Stimulated activated effector memory CD8-positive, alpha-beta T cell treated with anti-CD3 and anti-CD28 coated beads, Interleukin-12 subunit alpha, Interleukin-12 subunit beta, amount 100 ng/mL, for 72 hours (primary cell): ENCODE measurements around the gene INSM2.

Source experiments
- ATAC-seq: fragments of 150-1000 bp; cut with Tn5 transposase; 2 replicates; pipeline ENCODE4 v1.10.0; 2021
- DNase-seq, 2 donors: peaks; one replicate each; pipeline ENCODE4 v3.0.0; 2021 to 2022; ENCODE audit warnings: low spot score in 2 of 2
- H3K27ac Mint-ChIP-seq: one replicate; pipeline ENCODE4 v1.8.0; 2022; ENCODE audit warnings: mild to moderate bottlenecking, mixed read lengths
- H3K36me3 Mint-ChIP-seq: one replicate; pipeline ENCODE4 v1.8.0; 2022; ENCODE audit warnings: mild to moderate bottlenecking, mixed read lengths
- H3K4me1 Mint-ChIP-seq: one replicate; pipeline ENCODE4 v1.8.0; 2022; ENCODE audit warnings: mixed read lengths
- H3K4me3 Mint-ChIP-seq: one replicate; pipeline ENCODE4 v1.8.0; 2022; ENCODE audit warnings: mild to moderate bottlenecking, mixed read lengths
- H3K9me3 Mint-ChIP-seq: one replicate; pipeline ENCODE4 v1.8.0; 2022; ENCODE audit warnings: mixed read lengths

INSM2 gene, protein sequence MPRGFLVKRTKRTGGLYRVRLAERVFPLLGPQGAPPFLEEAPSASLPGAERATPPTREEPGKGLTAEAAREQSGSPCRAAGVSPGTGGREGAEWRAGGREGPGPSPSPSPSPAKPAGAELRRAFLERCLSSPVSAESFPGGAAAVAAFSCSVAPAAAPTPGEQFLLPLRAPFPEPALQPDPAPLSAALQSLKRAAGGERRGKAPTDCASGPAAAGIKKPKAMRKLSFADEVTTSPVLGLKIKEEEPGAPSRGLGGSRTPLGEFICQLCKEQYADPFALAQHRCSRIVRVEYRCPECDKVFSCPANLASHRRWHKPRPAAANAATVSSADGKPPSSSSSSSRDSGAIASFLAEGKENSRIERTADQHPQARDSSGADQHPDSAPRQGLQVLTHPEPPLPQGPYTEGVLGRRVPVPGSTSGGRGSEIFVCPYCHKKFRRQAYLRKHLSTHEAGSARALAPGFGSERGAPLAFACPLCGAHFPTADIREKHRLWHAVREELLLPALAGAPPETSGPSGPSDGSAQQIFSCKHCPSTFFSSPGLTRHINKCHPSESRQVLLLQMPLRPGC

GRCh38 chr14:35533357-35534207, at the start of gene INSM2:
Gene INSM2 (plus strand): TSS chr14:35534164. CDS start chr14:35534253, 89 bp downstream.
- peak; percentile 42 to 83 for DNase-seq
- Mint-ChIP-seq H3K9me3 (no peaks in the 10 kb centered on the region), H3K36me3 (peaks cover 11% of the 10 kb centered on the region), H3K27ac (no peak within 1 kb of the TSS), H3K4me3 (peak within 1 kb of the TSS; percentile 65), H3K4me1 (peaks cover 10% of the 10 kb centered on the region)
- ATAC-seq = peak; percentile 83

GRCh38 chr14:35492569-35493014, 41.4 kb upstream of the INSM2 start:
- Mint-ChIP-seq H3K4me3 (no peak overlapping the region), H3K9me3 (peaks cover 4% of the 10 kb centered on the region), H3K4me1 (no peaks in the 10 kb centered on the region), H3K27ac (no peak overlapping the region), H3K36me3 (no peaks in the 10 kb centered on the region)
- no peak for DNase-seq
- no peak for ATAC-seq

DNA sequence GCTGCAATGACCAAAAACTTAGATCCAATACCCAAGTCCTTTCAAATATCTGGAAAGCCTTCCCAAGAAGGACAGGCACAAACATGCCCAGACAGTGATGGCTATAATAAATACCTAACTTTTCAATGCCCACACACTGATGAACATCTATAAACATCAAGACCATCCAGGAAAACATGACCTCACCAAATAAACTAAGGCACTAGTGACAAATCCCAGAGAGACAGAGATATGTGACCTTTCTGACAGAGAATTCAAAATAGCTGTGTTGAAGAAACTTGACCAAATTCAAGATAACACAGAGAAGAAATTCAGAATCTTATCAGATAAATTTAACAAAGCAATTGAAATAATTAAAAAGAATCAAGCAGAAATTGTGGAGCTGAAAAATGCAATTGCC, 38.7 kb upstream of the INSM2 start:
- no peak for ATAC-seq
- Mint-ChIP-seq H3K4me1 (no peaks in the 10 kb centered on the region), H3K36me3 (no peaks in the 10 kb centered on the region), H3K4me3 (no peak overlapping the region), H3K9me3 (peaks cover 4% of the 10 kb centered on the region), H3K27ac (no peak overlapping the region)
- DNase-seq = no peak

DNA sequence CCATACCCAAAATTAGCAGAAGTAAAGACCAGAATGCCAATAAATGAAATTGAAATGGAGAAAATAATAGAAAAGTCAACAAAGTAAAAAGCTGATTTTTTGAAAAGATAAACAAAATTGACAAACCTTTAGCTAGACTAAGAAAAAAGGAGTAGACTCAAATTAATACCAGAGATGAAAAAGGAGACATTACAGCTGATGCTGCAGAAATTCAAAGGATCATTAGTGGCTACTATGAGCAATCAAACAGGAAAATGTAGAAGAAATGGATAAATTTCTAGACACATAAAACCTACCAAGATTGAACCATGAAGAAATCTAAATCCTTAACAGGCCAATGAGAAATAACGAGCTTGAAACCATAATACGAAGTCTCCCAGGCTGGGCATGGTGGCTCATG, 34.8 kb upstream of the INSM2 start:
- Mint-ChIP-seq H3K27ac (no peak overlapping the region), H3K36me3 (no peaks in the 10 kb centered on the region), H3K4me1 (no peaks in the 10 kb centered on the region), H3K4me3 (no peak overlapping the region), H3K9me3 (no peaks in the 10 kb centered on the region)
- ATAC-seq (no peak), DNase-seq (no peak)

DNA sequence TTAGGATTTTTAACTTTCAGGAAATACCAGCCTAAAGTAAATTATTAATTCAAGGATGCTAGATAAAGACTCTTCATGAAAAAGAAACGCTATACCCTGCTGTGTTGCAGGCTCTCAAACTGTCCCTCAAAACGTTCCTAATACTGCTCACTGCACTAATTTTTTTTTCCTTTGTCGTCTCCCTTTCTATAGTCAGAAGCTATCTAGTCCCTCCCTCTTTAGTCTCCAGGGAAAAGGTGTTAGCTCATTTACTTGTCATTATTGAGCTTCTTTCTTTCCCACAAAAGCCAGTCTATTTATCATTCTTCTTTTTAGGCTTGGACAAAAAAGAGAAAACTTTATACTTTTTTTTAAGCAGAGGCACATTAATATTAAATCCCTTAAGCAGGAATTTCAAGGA, 30.3 kb upstream of the INSM2 start:
- Mint-ChIP-seq H3K4me3 (no peak overlapping the region), H3K27ac (no peak overlapping the region)

DNA sequence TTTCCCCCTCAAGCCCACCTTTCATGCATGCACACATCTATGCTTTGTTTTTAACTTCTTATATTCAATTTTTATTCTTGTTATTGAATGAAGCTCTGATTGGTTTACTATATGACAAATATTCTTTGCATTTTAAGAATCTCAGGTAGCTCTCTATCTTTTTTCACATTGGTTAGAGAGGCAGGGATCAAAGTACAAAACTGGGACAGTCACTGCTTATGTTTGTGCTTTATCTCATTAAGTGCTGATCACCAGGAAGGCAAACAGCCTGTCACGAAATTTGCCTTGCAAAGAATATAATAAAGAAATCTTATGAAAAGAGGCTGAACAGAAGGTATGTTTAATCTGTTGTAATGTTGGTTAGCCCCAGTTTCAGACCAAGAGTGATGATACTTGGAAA, 29.7 kb upstream of the INSM2 start:
- ATAC-seq (no peak), DNase-seq (no peak)
- no peaks in the 10 kb centered on the region for H3K36me3 Mint-ChIP-seq
- no peaks in the 10 kb centered on the region for H3K9me3 Mint-ChIP-seq
- no peaks in the 10 kb centered on the region for H3K4me1 Mint-ChIP-seq
- no peak overlapping the region for H3K4me3 Mint-ChIP-seq
- no peak overlapping the region for H3K27ac Mint-ChIP-seq

More for the DNA sequence above, 30.3 kb upstream of the INSM2 start:
- DNase-seq (no peak), ATAC-seq (no peak)
- Mint-ChIP-seq H3K36me3 (no peaks in the 10 kb centered on the region), H3K9me3 (no peaks in the 10 kb centered on the region), H3K4me1 (no peaks in the 10 kb centered on the region)

GRCh38 chr14:35506461-35506860, 27.5 kb upstream of the INSM2 start:
- DNase-seq = no peak
- H3K9me3 Mint-ChIP-seq = no peaks in the 10 kb centered on the region

DNA sequence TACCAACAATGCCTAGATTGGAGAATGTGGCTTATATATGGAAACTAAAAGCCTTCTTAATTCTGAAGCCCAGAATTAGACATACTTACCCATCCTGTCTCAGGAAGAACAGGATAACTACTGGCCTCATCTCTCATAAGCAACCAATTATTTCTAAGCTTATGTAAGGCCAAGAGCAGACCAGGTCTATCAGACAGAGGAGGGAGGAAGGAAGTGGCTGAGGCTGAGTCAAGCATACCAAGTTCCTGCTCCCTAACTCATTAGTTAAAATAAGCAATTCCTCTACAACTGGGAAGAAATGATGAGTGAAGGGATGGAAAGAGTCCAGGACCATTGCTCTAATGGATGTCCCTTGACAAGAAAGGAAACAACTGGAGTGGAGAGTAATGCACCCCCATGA, 27.0 kb upstream of the INSM2 start:
- DNase-seq (no peak), ATAC-seq (no peak)
- Mint-ChIP-seq H3K9me3 (no peaks in the 10 kb centered on the region), H3K4me3 (no peak overlapping the region), H3K4me1 (no peaks in the 10 kb centered on the region), H3K27ac (no peak overlapping the region), H3K36me3 (no peaks in the 10 kb centered on the region)

More at GRCh38 chr14:35506461-35506860, 27.5 kb upstream of the INSM2 start:
- no peaks in the 10 kb centered on the region for H3K36me3 Mint-ChIP-seq
- no peak overlapping the region for H3K27ac Mint-ChIP-seq
- no peaks in the 10 kb centered on the region for H3K4me1 Mint-ChIP-seq
- ATAC-seq = no peak
- no peak overlapping the region for H3K4me3 Mint-ChIP-seq

- DNase-seq = no peak
- Mint-ChIP-seq H3K27ac (no peak overlapping the region), H3K36me3 (no peaks in the 10 kb centered on the region), H3K9me3 (no peaks in the 10 kb centered on the region), H3K4me3 (no peak overlapping the region), H3K4me1 (no peaks in the 10 kb centered on the region)
- ATAC-seq = no peak
Observed at GRCh38 chr14:35509846-35510245, 24.1 kb upstream of the INSM2 start.

DNA sequence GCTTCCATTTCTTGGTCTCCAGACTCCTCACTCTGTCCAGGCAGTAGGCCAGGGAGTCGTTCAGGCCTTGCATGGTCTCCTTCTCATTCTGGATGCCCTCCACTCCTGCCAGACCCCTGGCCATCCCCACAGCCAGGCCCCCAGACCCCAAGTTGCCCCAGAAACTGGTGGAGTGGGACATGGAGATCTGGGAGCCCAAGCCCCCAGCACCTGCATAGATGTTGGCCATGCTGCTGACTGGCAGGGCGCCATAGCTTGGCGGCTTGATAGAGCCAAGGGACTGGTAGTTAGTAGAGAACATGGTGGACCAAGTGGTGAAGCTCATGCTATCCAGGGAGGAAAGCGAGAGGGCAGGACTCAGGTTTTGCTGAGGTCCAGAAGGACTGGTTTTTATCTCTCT, 21.2 kb upstream of the INSM2 start:
- no peaks in the 10 kb centered on the region for H3K9me3 Mint-ChIP-seq

GRCh38 chr14:35515916-35516315, 18.0 kb upstream of the INSM2 start:
- no peaks in the 10 kb centered on the region for H3K4me1 Mint-ChIP-seq
- H3K9me3 Mint-ChIP-seq = no peaks in the 10 kb centered on the region
- no peak for ATAC-seq
- no peak for DNase-seq
- H3K27ac Mint-ChIP-seq = no peak overlapping the region
- H3K36me3 Mint-ChIP-seq = no peaks in the 10 kb centered on the region
- H3K4me3 Mint-ChIP-seq = no peak overlapping the region

More for the DNA sequence above, 21.2 kb upstream of the INSM2 start:
- ATAC-seq (no peak), DNase-seq (no peak)
- Mint-ChIP-seq H3K36me3 (no peaks in the 10 kb centered on the region), H3K4me3 (no peak overlapping the region), H3K4me1 (no peaks in the 10 kb centered on the region), H3K27ac (no peak overlapping the region)

DNA sequence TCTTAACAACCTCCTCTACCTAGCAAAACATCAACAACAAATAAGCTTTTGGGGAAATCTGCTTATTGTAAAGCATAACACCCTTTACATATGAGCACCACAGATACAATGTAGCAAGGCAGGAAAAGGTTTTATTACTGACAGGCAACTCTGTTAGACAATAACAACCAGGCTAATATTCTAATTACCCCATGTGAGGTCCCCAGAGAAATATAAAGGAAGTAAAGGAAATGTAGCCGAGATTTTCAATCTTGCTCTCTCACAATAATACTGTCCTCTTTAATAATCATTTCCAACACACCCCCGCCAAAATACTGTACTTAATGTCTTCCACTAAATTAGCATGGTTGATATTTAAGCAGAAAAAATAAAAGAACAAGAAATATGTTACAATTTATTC, 14.0 kb upstream of the INSM2 start:
- H3K27ac Mint-ChIP-seq = no peak overlapping the region
- ATAC-seq = no peak

GRCh38 chr14:35525695-35526094, 8.3 kb upstream of the INSM2 start:
- Mint-ChIP-seq H3K9me3 (no peaks in the 10 kb centered on the region), H3K27ac (no peak overlapping the region), H3K4me1 (no peaks in the 10 kb centered on the region), H3K4me3 (no peak overlapping the region), H3K36me3 (no peaks in the 10 kb centered on the region)
- no peak for DNase-seq
- ATAC-seq = no peak

More for the DNA sequence above, 14.0 kb upstream of the INSM2 start:
- Mint-ChIP-seq H3K4me3 (no peak overlapping the region), H3K9me3 (no peaks in the 10 kb centered on the region), H3K36me3 (no peaks in the 10 kb centered on the region), H3K4me1 (no peaks in the 10 kb centered on the region)
- no peak for DNase-seq

GRCh38 chr14:35526962-35527361, 7.0 kb upstream of the INSM2 start:
- Mint-ChIP-seq H3K36me3 (no peaks in the 10 kb centered on the region), H3K4me3 (no peak overlapping the region), H3K27ac (no peak overlapping the region), H3K4me1 (no peaks in the 10 kb centered on the region), H3K9me3 (no peaks in the 10 kb centered on the region)
- DNase-seq (no peak), ATAC-seq (no peak)

DNA sequence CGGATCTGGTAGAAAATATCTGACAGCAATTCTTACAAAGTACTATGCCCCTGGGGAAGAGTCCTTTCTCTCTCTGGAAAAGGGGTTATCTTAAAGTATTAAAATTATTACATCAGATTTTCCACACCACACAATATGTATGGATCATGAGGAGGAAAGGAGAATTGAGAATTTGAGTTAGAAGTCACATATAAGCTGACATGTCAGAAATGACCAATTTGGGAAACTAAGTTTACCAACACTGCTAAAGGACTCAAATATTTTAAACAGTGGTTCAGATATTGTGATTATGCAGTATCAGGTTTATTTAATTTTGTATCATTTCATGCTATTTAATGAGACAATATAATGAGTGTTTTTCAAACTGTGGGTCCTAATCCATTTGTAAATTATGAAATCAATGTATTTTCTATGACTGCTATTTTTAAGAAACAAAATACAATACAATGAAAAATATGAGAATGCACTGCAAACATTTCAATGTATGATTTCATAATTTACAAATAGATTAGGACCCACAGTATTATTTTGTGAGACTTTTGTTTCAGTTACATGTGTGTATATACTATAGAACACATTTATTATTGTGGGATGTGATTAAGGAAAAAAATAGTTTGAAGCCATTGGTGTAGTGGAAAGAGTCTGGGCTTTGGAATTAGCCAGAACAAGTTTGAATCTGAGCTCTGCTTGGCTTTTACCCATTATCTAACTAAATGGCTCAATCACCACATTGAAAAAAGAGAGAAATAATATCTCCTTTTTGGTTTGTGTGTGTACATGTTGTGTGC, 1.8 kb upstream of the INSM2 start:
- Mint-ChIP-seq H3K4me3 (no peak overlapping the region), H3K9me3 (no peaks in the 10 kb centered on the region), H3K27ac (no peak overlapping the region), H3K36me3 (no peaks in the 10 kb centered on the region), H3K4me1 (peaks cover 10% of the 10 kb centered on the region)
- ATAC-seq (no peak), DNase-seq (no peak)
